Panc1 (cell line): ENCODE results near the gene AATF. TPM values are rescaled to one million over a fixed set of nuclear protein-coding genes. Genes with fewer than 3 reads are reported as not detected.

ENCODE experiments used
- ATAC-seq: fragments of 200-7000 bp; cut with Tn5 transposase; 2 replicates; pipeline ENCODE4 v1.9.1; 2020; ENCODE audit warnings: mild to moderate bottlenecking, moderate library complexity
- BruUV-seq: library from RNA; stranded (reverse); fragments of 400-500 nt; replicated peaks from 2 replicates; lab custom pipeline; 2021; lab: Mats Ljungman, UMichigan
- CTCF ChIA-PET: fragments of 300-600 bp; sonication (Branson Sonifier 250); formaldehyde crosslinking; loops from one replicate; lab custom pipeline; 2022; ENCODE audit warnings: antibody characterized with exemption; lab: Charles Lee
- POLR2A ChIA-PET: fragments of 300-600 bp; sonication (Branson Sonifier 250); formaldehyde crosslinking; loops from one replicate; lab custom pipeline; 2022; ENCODE audit warnings: antibody characterized with exemption; lab: Charles Lee
- DNase-seq: peaks from one replicate; pipeline ENCODE4 v3.0.0-alpha.2; 2010; ENCODE audit warnings: low read depth, low spot score
- H3K27ac ChIP-seq: 2 replicates; pipeline ENCODE4 v1.5.1; 2011; ENCODE audit warnings: mild to moderate bottlenecking, low read length, inconsistent platforms
- H3K27me3 ChIP-seq: fragments of 200-500 bp; sonication (Bioruptor generic); 2 replicates; pipeline ENCODE4 v1.6.0; 2014; ENCODE audit warnings: low read length, inconsistent platforms; ENCODE audit not compliant: control insufficient read depth, insufficient read depth
- H3K36me3 ChIP-seq: fragments of 200-500 bp; sonication (Bioruptor generic); 2 replicates; pipeline ENCODE4 v1.5.1; 2014; ENCODE audit warnings: inconsistent platforms, mild to moderate bottlenecking, low read length, moderate library complexity; ENCODE audit not compliant: control insufficient read depth, insufficient read depth
- H3K4me1 ChIP-seq: 2 replicates; pipeline ENCODE4 v1.5.1; 2011; ENCODE audit warnings: inconsistent platforms, mild to moderate bottlenecking, low read length, moderate library complexity; ENCODE audit not compliant: control insufficient read depth, insufficient read depth
- H3K4me3 ChIP-seq, 2 experiments: 2 replicates each; pipeline ENCODE4 v1.5.1; 2011 to 2012; ENCODE audit warnings: low read depth in 2 of 2, low read length in 2 of 2, mild to moderate bottlenecking in 2 of 2, inconsistent platforms in 1 of 2, moderate library complexity in 1 of 2
- H3K9me3 ChIP-seq: fragments of 200-500 bp; sonication (Bioruptor generic); 2 replicates; pipeline ENCODE4 v1.5.1; 2014; ENCODE audit warnings: low read depth, mild to moderate bottlenecking, inconsistent platforms, low read length, moderate library complexity; ENCODE audit not compliant: control insufficient read depth, insufficient read depth
- POLR2AphosphoS5 ChIP-seq: IDR thresholded peaks from 2 replicates; pipeline ENCODE4 v1.6.1; 2012; ENCODE audit warnings: mild to moderate bottlenecking, low read depth, low read length, moderate library complexity
- SIN3A ChIP-seq: IDR thresholded peaks from 2 replicates; pipeline ENCODE4 v1.6.1; 2012; ENCODE audit warnings: low read depth, mild to moderate bottlenecking, low read length, moderate library complexity, borderline replicate concordance; ENCODE audit not compliant: insufficient read depth
- TCF7L2 ChIP-seq: IDR thresholded peaks from 2 replicates; pipeline ENCODE4 v1.6.1; 2011; ENCODE audit warnings: mild to moderate bottlenecking, low read depth, low read length, inconsistent platforms
- in situ Hi-C: cut with HindIII; loops from 2 replicates; pipeline ENCODE4 v1.10.0; 2016; ENCODE audit warnings: low sequenced_read_pairs, low pct_unique_long_range_greater_than_20kb
- intact Hi-C: fragments of 100-400 bp; cut with micrococcal nuclease; formaldehyde crosslinking; loops from one replicate; pipeline ENCODE4 v1.10.0; 2022; ENCODE audit not compliant: unreplicated experiment
- total RNA-seq: library from RNA; stranded (reverse); gene quantifications from one replicate; pipeline ENCODE4 v1.2.1, GENCODE V29; 2021; ENCODE audit not compliant: unreplicated experiment
- TF ChIP-seq, protein P1 (sequence below), 2 experiments: IDR thresholded peaks; 2 replicates each; pipeline ENCODE4 v1.6.1; 2011 to 2012; ENCODE audit warnings: low read depth in 2 of 2, control low read depth in 1 of 2, low read length in 1 of 2, mild to moderate bottlenecking in 1 of 2, moderate library complexity in 1 of 2; ENCODE audit not compliant: insufficient read depth in 1 of 2
- TF ChIP-seq, protein P2 (sequence below): fragments of 450-650 bp; IDR thresholded peaks from 2 replicates; pipeline ENCODE4 v1.5.1; 2017; ENCODE audit warnings: mild to moderate bottlenecking

Gene AATF
- total RNA-seq, 1 experiment from 2014 or later = 58.1 TPM

DNA sequence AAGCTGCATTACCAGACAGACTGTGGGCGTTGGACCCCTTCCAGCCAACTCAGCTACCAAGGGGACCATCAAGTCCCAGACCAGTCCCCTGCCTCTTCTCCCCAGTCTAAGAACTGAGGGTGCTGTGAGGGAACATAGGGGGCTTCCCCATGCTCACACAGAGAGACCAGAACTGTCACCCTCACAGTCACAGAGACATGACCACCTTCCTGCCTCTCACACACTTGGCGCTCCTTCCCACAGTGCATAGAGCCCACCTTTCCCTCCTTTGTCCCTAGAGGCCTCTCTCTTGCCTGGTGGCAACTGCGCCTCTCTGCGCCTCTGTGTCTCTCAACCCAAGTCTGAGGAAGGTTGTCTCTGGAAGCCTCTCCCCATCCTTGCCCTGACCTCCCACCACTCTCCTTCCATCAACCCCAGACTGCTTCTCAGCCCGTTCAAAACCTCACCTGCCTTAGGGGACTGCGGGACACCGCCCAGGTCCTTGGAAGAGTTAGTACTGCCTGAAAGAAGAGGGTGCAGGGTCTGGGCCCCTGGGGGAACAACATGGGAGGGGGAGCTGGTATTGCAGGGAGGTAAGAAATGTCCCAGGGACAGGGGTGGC, 17.6 kb upstream of the AATF start:
- in situ Hi-C loops = no loop called here
- intact Hi-C loops = no loop called here
- BruUV-seq = no TSS peak
- ChIA-PET POLR2A (interaction anchor here (0.6 kb wide), 1 partner anchor 12 kb away, joined by 12 read pairs; no protein-coding TSS in a partner anchor), CTCF (no interaction called here)
- Histone ChIP-seq H3K27ac (no peak overlapping the region), H3K36me3 (no peaks in the 10 kb centered on the region), H3K4me3 (no peak overlapping the region), H3K27me3 (no peaks in the 10 kb centered on the region), H3K9me3 (no peaks in the 10 kb centered on the region), H3K4me1 (peaks cover 12% of the 10 kb centered on the region)
- no peak for DNase-seq
- TF ChIP-seq SIN3A (no peak), POLR2AphosphoS5 (no peak), TCF7L2 (no peak)
- TF ChIP-seq, protein P1, sequence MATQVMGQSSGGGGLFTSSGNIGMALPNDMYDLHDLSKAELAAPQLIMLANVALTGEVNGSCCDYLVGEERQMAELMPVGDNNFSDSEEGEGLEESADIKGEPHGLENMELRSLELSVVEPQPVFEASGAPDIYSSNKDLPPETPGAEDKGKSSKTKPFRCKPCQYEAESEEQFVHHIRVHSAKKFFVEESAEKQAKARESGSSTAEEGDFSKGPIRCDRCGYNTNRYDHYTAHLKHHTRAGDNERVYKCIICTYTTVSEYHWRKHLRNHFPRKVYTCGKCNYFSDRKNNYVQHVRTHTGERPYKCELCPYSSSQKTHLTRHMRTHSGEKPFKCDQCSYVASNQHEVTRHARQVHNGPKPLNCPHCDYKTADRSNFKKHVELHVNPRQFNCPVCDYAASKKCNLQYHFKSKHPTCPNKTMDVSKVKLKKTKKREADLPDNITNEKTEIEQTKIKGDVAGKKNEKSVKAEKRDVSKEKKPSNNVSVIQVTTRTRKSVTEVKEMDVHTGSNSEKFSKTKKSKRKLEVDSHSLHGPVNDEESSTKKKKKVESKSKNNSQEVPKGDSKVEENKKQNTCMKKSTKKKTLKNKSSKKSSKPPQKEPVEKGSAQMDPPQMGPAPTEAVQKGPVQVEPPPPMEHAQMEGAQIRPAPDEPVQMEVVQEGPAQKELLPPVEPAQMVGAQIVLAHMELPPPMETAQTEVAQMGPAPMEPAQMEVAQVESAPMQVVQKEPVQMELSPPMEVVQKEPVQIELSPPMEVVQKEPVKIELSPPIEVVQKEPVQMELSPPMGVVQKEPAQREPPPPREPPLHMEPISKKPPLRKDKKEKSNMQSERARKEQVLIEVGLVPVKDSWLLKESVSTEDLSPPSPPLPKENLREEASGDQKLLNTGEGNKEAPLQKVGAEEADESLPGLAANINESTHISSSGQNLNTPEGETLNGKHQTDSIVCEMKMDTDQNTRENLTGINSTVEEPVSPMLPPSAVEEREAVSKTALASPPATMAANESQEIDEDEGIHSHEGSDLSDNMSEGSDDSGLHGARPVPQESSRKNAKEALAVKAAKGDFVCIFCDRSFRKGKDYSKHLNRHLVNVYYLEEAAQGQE (IDR thresholded peaks at IDR 0.05; ENCODE audit: insufficient read depth in 1 of 2, low read depth in 2 of 2, low read length in 1 of 2) = no peak
- TF ChIP-seq, protein P2, sequence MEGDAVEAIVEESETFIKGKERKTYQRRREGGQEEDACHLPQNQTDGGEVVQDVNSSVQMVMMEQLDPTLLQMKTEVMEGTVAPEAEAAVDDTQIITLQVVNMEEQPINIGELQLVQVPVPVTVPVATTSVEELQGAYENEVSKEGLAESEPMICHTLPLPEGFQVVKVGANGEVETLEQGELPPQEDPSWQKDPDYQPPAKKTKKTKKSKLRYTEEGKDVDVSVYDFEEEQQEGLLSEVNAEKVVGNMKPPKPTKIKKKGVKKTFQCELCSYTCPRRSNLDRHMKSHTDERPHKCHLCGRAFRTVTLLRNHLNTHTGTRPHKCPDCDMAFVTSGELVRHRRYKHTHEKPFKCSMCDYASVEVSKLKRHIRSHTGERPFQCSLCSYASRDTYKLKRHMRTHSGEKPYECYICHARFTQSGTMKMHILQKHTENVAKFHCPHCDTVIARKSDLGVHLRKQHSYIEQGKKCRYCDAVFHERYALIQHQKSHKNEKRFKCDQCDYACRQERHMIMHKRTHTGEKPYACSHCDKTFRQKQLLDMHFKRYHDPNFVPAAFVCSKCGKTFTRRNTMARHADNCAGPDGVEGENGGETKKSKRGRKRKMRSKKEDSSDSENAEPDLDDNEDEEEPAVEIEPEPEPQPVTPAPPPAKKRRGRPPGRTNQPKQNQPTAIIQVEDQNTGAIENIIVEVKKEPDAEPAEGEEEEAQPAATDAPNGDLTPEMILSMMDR = no peak
- ATAC-seq = no peak

DNA sequence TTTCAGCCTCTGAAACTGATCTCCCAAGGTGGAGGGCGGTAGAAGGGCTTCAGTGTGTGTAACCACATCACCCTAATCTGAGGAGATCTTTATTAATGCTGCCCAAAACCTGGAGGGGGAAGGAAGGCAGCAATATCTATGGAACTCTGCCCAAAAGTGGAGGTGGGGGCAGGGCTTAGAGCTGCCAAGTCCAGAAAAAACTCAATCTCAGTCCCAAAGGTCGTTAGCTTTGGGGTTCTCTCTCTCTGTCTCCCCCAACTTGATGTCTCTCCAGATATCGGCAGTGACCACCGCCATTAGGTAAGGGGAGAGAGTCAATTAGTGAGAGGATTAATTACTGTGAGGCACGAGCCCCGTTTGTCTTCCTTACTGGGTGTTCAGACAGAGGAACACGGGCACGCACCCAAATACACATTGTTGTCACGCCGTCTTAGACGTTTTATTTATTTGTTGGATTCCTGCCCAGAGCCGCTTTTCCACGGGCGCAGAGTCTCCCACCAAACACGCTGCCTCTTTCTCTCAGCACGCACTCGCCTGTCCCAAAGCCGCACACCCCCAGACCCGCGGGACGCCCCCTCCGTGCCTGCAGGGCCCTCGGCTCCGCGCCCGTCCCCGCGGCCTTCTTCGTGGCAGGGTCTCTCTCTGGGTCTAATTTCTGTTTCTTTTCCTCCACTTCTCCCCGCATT, 16.9 kb upstream of the AATF start:
- no peaks in the 10 kb centered on the region for H3K27me3 ChIP-seq
- intact Hi-C loops = no loop called here

More for the DNA sequence above, 16.9 kb upstream of the AATF start:
- peaks cover 10% of the 10 kb centered on the region; the same call in 1 of the 2 replicates for H3K4me1 ChIP-seq
- no peaks in the 10 kb centered on the region for H3K36me3 ChIP-seq
- in situ Hi-C loops = no loop called here
- H3K9me3 ChIP-seq = no peaks in the 10 kb centered on the region
- DNase-seq = no peak
- no TSS peak for BruUV-seq
- ATAC-seq = no peak
- no peak overlapping the region for H3K27ac ChIP-seq
- POLR2A ChIA-PET = no interaction called here
- CTCF ChIA-PET = no interaction called here
- H3K4me3 ChIP-seq = no peak overlapping the region
- no peak for TF ChIP-seq POLR2AphosphoS5
- TF ChIP-seq, protein P1 (IDR thresholded peaks at IDR 0.05; ENCODE audit: insufficient read depth in 1 of 2, low read depth in 2 of 2, low read length in 1 of 2) = no peak
